HG02798 (cell line): ENCODE results near the gene GSTM3.
"Not testable (repeated sequence)": the region's sequence is repeated elsewhere in the genome, so short reads cannot be mapped to it uniquely, and the experiment has no call there.

Experiments used
- ATAC-seq: cut with Tn5 transposase; IDR thresholded peaks from one replicate; pipeline ENCODE4 v1.9.1; 2021; ENCODE audit warnings: mild to moderate bottlenecking; ENCODE audit not compliant: unreplicated experiment, poor library complexity

The GSTM3 gene

DNA sequence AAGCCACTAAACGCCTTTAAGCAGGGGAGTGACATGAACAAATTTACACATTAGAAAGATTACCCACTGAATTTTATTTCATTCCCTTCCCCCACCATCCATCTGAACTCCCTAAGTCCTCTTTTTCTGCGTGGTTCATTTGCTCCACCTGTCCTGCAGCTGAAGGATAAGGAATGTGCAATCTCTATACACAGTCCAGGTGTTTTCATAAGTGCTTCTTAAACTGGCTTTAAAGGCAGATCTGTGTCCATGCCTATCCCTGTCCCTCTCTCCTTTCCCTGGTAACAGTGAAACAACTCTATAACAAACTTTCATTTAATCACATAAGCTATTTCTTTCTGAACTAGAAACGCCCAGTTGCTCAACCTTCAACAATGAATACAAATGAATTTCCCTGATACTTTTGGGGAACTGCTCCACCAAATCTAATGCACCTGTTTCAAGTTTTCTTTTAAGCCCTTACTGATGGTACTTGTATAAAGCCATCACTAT, 8.4 kb downstream of the GSTM3 start:
- no peak for ATAC-seq

DNA sequence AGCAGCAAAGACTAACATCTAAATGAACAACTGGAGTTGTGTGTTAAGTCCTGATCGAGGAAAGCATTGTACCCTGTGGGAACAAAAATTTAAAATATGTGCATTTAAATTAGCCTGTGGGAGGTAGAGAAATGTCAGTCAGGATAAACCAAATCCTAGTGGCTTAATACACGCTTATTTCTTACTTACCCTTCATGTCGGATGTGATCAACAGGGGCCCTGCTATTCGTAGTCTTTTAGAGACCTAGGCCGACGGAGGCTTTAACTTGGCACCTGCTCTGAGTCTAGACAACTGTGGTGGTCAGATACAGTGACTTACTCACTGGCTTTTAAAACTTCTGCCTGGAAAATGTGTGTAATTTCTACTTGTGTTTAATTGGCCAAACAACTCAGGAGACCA, 10.2 kb downstream of the GSTM3 start:
- ATAC-seq: no peak

DNA sequence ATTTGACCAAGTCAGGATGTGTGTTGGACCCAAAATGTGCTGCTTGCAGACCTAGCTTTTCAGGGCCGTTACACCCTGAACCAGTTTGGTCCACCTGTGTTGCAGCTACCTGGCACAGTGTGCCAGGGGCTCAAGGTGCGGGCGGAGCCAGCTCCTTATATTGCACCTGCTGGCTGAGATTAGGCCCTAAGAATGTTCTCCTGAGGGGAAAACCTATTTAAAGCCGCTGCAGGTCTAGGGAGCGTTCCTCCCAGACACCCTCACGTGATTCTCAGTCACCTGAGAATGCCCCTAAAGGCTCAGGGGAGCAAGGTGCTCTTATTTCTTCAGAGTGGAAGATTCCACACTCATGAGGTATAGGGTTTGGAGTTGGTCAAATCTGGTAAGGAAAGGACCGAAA, 12.0 kb downstream of the GSTM3 start:
- ATAC-seq: no peak

DNA sequence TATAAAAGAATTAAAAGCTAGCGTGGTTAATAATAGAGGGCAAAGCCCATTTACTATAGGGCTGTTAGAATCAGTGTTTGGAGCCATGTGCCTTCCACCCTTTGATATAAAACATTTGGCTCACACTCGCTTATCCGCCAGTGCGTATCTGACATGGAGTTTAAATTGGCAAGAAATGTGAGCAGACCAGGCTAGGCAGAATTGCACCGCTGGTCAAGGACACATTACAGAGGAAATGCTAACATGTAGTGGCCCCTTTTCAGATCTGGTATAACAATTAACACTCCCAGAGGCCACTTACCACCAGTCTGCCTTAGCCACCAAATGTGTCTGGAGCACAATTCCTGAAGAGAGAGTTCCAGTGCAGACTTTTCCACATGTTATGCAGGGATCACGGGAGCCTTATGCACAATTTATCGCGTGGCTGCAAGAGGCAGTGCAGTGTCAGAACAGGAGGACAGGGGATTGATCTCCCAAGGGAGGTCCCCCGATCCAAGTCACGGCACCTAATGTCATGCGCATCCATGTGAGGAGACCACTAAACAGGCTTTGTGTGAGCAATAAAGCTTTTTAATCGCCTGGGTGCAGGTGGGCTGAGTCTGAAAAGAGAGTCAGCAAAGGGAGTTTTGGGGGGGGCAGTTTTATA, 14.0 kb downstream of the GSTM3 start:
- no peak for ATAC-seq

DNA sequence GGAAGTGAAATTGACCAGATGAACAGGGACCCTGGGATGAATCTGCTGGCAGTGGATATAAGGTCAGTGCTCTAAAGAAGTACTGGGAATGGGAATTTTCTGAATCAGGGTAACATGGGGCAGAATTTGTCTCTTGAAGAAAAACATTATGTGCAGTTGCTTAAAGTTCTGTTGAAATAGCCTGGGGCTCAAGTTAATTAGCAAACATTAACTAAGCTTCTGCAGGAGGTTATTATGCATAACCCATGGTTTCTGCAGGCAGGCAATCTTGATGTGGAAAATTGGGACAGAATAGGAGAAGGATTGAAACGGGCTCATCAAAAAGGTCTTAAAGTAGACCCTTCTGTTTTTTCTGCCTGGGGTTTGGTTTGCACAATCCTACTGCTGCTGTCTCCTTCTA, 14.8 kb downstream of the GSTM3 start:
- no peak for ATAC-seq

DNA sequence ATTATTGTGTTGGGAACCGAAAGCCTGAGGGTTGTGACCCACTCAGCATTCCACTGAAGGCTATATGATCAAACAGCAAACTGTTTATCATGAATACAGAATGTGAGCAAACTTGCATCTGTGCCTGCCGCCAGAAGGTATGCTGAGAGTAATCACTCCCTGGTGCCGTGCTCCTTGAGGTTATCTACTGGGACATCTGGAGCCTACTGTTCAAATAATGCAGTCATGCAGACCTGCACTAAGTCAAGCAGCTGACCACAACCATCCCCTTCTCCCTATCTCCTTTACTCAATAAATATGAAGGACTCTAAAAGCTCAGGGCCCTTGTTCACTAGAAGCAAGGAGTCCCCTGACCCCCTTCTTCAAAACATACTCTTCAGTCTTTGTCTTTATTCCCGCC, 15.3 kb downstream of the GSTM3 start:
- ATAC-seq: no peak

DNA sequence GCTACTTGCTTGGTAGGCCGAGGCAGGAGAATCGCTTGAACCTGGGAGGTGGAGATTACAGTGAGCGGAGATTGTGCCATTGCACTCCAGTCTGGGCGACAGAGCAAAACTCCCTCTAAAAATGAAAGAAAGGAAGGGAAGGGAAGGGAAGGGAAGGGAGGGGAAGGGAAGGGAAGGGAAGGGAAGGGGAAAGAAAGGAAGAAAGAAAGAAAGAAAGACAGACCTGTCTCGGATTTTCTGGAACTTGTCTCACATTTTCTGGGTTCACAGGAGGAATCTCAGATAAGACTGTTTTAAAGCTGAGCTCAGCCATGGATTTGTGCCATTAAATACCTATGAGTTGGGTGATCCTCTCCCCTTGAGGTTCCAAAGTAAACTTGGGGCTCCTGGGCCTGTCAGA, 15.9 kb downstream of the GSTM3 start:
- no peak for ATAC-seq

DNA sequence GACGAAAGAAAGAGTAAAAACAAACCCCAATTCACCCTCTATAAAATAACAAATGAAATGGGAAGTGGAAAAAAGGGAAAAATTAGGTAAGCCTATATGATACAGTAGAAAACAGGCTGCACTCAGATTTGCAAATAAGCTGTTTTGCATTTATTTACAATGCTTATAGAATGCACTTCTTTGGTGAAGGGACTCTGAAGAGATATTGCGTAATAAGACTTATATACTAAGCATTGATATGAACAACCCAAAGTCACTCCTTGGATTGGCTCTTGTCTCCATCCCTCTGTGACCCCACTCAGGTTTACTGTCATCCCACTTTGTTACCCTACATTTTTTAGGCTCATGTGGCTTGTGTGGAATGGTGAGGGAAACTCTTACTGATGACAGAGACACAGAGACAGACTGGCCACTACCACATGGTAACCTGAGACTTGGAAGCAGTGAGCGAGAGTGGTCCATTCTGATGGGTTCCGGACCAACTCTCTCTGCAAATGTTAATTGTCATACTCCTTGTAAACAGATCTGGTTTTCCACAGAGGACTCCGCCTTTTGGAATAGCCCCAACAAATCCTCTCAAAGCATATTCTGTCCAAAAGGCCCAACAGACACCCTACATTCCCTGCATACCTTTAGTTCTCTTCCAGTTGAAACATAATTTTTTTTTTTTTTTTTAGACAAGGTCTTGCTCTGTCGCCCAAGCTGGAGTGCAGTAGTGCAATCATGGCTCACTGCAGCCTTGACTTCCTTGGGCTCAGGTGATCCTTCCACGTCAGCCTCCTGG, 17.7 kb downstream of the GSTM3 start:
- ATAC-seq: no peak

DNA sequence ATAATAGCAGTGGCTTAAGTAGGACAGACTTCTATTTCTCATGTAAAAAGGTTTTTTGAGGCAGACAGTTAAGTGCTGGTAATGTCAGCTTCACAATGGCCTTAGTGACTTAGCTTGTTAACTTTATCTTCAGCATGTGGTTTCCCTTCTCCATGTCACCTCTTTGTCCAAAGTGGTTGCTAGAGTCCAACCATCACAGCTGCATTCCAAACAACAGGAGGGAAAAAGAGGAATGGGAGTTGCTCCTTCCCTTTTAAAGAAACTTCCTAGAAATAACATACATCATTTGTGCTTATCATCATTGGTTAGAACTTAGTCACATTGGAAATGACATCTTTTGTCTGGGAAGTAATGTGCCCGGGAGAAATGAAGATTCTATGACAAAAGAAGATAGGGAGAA, 18.9 kb downstream of the GSTM3 start:
- no peak for ATAC-seq

DNA sequence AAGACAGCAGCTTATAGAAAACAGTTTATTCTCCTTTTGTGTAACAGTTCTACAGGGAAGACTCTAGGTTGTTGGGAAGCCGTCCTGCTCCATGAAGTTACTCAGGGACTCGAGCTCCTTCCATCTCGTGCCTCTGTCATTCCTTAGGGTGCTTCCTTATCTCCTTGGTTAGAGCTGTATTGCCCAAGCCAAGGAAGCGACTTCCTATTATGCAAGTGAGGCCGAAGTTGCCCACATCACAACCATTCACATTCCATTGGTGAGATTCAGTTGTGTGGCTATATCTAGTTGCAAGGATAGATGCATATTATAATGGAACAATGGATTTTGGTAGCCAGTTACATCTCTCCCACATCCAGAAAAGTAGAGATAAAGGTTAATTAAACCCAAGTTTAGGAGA, 19.8 kb downstream of the GSTM3 start:
- no peak for ATAC-seq

DNA sequence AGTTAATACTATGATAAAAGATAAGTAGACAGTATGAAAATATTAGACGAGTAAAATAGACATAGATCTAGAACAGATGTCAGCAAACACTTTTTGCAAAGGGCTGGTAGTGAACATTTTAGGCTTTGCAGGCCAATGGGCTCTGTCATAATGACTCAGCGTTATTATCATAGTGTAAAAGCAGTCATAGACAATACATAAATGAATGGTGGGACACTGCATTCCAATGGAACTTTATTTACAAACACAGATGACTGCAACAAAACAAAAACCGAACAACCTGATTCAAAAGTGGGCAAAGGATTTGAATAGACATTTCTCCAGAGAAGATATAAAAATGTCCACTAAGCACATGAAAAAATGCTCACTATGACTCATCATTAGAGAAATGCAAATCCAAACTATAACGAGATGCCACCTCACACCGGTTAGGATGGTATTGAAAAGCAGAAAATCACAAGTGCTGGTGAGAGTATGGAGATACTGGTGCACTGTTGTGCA, 21.5 kb downstream of the GSTM3 start:
- no peak for ATAC-seq

DNA sequence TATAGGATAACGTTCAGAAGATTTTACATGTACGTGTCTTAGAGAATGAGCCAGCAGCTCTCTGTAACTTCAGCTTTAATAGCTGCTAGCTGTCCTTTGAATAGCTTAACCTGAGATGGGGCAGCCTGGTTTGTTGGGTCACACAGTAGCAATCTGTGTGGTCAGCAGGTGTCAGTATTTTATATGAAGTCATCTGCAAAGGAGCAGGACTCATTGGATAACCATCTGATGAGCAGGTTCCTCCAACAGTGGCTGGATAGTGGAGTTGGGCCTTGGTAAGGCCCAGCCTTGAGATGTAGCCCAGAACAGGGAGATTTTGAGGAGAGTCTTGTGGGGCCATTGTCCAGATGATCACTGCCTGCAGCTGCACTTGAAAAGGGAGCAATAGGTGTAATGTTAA, 22.3 kb downstream of the GSTM3 start:
- ATAC-seq: no peak

DNA sequence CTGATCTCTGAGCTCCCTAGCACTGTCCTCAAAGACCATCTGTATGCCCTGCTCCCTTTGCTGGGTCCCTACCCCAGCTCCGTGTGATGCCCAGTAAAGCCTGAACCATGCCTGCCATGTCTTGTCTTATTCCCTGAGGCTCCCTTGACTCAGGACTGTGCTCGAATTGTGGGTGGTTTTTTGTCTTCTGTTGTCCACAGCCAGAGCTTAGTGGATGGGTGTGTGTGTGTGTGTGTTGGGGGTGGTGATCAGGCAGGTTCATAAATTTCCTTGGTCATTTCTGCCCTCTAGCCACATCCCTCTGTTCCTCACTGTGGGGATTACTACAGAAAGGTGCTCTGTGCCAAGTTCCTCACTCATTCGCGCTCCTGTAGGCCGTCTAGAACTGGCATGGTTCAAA, 23.1 kb downstream of the GSTM3 start:
- no peak for ATAC-seq

DNA sequence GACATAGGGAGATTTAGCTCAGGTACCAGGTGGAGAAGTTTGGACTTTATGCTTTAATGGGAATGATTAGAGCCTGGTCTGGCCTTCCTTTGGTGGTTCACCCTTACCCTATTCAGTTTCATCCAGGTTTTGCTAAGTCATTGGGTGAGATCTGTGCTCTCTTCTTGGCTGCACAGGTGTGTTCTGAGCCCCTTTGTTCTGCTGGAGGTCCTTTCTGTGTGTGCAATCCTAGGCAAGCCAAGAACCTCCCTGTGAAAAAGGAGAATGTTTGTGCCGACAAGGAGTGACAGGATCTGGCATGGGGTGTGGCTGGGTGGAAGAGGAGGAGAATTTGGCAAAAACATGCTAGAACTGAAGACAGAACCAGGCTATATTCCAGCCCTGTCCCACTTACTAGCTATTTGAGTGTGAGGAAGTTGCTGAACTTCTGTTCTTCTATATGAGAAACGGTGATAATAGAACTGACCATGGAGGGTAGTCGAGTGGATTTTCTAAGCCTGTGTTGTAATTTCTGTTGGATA, 24.2 kb downstream of the GSTM3 start:
- no peak for ATAC-seq

DNA sequence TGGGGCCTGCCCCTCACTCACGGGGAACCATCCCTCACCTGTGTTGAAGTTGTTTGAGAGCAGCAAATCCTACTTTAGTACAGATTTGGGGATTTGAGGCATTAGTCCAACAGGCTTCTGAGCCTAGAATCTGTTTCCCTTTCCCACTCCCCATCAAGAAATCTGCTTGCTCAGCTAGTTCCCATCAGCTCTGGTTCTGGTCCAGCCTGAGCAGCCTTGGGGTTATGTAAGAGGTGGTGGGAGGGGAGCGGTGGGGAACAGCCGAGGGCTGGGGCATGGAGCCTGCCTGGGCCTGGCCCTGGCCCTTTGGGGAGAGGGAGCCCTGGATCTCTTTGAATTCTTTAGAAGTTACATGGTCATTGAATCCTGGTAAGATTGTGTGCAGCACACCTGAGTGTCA, 24.7 kb downstream of the GSTM3 start:
- no peak for ATAC-seq

DNA sequence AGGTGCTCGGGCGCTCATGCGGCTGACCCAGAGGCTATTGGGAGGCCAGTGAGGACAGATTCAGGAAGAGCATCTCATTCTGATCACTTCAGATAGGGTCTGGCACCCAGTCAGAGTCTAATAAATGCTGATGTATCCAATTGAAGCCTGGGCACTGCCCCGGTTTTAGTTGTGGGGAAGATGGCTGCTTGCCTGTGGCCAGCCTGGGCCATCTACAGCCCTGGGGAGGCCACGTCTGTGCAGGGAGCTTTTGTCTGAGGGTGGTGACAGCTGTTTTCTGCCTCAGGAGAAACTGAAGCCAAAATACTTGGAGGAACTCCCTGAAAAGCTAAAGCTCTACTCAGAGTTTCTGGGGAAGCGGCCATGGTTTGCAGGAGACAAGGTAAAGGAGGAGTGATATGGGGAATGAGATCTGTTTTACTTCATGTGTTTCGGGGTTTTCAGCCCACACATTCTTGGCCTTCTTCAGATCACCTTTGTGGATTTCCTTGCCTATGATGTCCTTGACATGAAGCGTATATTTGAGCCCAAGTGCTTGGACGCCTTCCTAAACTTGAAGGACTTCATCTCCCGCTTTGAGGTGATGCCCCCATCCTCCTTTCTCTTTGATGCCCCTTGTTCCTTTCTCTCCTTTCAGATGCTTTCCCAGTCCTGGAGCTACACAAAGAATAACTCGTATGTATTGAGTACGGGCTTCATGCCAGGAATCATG, 26.0 kb downstream of the GSTM3 start:
- no peak for ATAC-seq

DNA sequence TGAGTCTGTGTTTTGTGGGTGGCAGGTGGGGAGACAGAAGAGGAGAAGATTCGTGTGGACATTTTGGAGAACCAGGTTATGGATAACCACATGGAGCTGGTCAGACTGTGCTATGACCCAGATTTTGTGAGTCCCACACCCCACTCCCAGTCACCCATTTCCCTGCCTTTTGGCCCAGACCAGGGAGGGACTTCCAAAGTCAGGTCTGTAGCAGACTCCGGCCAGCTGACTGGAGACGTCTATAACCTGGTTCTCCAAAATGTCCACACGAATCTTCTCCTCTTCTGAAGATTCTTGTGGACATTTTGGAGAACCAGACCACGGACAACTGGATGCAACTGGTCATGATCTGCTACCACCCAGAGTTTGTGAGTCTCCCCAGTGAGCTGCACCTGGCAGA, 27.2 kb downstream of the GSTM3 start:
- ATAC-seq: no peak

DNA sequence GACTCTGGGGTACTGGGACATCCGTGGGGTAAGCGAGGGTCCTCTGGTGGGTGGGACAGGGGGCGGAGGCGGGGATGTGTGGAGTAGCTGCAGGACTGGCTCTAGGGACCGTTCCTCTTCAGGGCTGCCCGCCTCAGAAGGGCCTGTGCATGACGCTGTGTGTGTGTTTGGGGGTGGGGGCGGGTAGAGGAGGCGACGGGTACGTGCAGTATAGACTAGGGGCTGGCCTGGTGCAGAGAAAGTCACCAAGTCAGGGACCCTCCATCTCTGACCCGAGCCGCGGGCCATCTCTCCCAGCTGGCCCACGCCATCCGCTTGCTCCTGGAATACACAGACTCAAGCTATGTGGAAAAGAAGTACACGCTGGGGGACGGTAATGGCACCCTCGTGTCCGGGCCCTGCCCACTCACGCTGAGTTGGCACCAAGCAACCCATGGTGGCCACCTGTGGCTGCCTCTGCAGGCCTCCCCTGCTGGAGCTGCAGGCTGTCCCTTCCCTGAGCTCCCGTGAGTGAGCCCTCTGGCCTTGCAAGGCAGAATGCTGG, 28.4 kb downstream of the GSTM3 start:
- ATAC-seq: no peak

DNA sequence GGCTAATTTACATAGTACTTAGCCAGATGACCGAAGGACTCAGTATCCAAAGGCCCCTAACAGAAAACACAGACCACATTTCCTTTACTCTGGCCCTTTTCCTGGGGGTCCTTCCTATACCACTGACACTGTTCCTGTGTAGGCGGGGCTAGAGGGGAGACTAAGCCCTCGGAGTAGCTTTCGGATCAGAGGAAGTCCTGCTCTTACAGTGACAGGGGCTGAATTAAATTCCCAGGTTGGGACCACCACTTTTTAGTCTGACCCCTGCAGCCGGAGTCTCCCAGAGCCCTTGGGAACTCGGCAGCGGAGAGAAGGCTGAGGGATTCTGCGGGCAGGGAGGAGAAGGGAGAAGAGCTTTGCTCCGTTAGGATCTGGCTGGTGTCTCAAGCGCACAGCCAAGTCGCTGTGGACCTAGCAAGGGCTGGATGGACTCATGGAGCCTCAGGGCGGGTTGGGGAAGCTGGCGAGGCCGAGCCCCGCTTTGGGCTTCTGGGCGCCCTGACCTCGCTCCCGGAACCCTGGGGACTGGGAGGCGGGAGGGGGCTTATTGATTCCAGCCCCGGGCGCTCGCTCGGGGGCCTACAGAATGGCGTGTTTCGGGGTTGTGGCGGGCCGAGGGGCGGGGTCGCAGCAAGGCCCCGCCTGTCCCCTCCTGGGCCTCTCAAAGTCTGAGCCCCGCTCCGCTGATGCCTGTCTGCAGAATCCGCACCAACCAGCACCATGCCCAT, 29.1 kb downstream of the GSTM3 start, which contains the start of gene GSTM5:
Gene GSTM5 (plus strand): TSS at position 659 of the 728 bp plus-strand sequence. CDS start 62 bp downstream, at position 721.
- not testable (repeated sequence) for ATAC-seq

DNA sequence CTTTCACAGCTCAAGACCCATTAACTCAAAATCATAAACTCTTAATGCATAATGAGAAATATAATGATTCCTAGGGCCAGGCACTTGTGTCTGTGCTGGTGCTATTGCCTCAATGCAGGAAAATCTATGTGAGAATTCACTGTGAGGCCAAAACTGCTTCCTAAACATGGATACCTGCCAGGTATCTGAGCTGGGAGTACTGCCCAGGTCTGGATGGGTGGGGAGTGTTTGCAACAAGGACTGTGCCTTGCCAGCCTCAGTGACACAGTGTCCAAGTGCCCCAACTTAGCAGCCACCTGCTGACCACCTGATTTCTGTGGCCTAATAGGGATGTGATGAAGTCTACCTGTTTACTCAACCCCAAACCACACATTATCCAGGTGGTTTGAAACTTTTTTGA, 31.0 kb downstream of the GSTM3 start:
- not testable (repeated sequence) for ATAC-seq
